GM23338 (cell line): ENCODE results near the gene PKNOX2. TPM values are rescaled to one million over a fixed set of nuclear protein-coding genes. Genes with fewer than 3 reads are reported as not detected.

ENCODE experiments used
- ATAC-seq: fragments of 200-7000 bp; cut with Tn5 transposase; 3 replicates; pipeline ENCODE4 v1.9.1; 2020
- DNase-seq: peaks from one replicate; pipeline ENCODE4 v3.0.0-alpha.2; 2015; ENCODE audit warnings: low spot score
- H2AFZ ChIP-seq: fragments of 200-600 bp; sonication (generic); 2 replicates; pipeline ENCODE4 v1.8.0; 2016; ENCODE audit warnings: antibody characterized with exemption, mild to moderate bottlenecking, moderate library complexity
- H3F3A ChIP-seq: fragments of 200-600 bp; sonication (generic); replicated peaks from 2 replicates; pipeline ENCODE4 v1.8.0; 2017; ENCODE audit warnings: antibody characterized with exemption, mixed run types, low read depth
- H3K27ac ChIP-seq: fragments of 200-600 bp; sonication (generic); 2 replicates; pipeline ENCODE4 v1.6.1; 2016; ENCODE audit warnings: low read depth
- H3K27me3 ChIP-seq: fragments of 200-600 bp; sonication (generic); 2 replicates; pipeline ENCODE4 v1.8.0; 2016; ENCODE audit warnings: mild to moderate bottlenecking, mixed run types, moderate library complexity; ENCODE audit not compliant: insufficient read depth
- H3K36me3 ChIP-seq: fragments of 200-600 bp; sonication (generic); 2 replicates; pipeline ENCODE4 v1.8.0; 2016; ENCODE audit warnings: mild to moderate bottlenecking; ENCODE audit not compliant: insufficient read depth
- H3K4me1 ChIP-seq: fragments of 200-600 bp; sonication (generic); 2 replicates; pipeline ENCODE4 v1.8.0; 2016; ENCODE audit warnings: mild to moderate bottlenecking, moderate library complexity; ENCODE audit not compliant: insufficient read depth
- H3K4me2 ChIP-seq: fragments of 200-600 bp; sonication (generic); 2 replicates; pipeline ENCODE4 v1.7.1; 2017; ENCODE audit warnings: mixed run types
- H3K4me3 ChIP-seq: fragments of 200-600 bp; sonication (generic); 2 replicates; pipeline ENCODE4 v1.6.1; 2016; ENCODE audit warnings: mixed run types
- H3K79me2 ChIP-seq: fragments of 200-600 bp; sonication (generic); replicated peaks from 2 replicates; pipeline ENCODE4 v1.8.0; 2017; ENCODE audit warnings: mild to moderate bottlenecking; ENCODE audit not compliant: insufficient read depth
- H3K9me2 ChIP-seq: fragments of 200-600 bp; sonication (generic); 2 replicates; pipeline ENCODE4 v1.8.0; 2017; ENCODE audit not compliant: insufficient read depth
- H4K20me1 ChIP-seq: fragments of 200-600 bp; sonication (generic); replicated peaks from 2 replicates; pipeline ENCODE4 v1.8.0; 2017; ENCODE audit warnings: mild to moderate bottlenecking; ENCODE audit not compliant: insufficient read depth
- H3K27ac Mint-ChIP-seq: 2 replicates; pipeline ENCODE4 v1.8.0; 2020; ENCODE audit warnings: inconsistent platforms, mild to moderate bottlenecking, moderate library complexity, mixed read lengths
- H3K27me3 Mint-ChIP-seq: 3 replicates; pipeline ENCODE4 v1.8.0; 2022; ENCODE audit warnings: low read depth, mild to moderate bottlenecking, moderate library complexity, mixed read lengths, inconsistent platforms; ENCODE audit not compliant: insufficient read depth, poor library complexity
- H3K36me3 Mint-ChIP-seq: 3 replicates; pipeline ENCODE4 v1.8.0; 2021; ENCODE audit warnings: low read depth, mild to moderate bottlenecking, inconsistent platforms, moderate library complexity, mixed read lengths
- H3K4me1 Mint-ChIP-seq: 3 replicates; pipeline ENCODE4 v1.8.0; 2020; ENCODE audit warnings: mild to moderate bottlenecking, inconsistent platforms, mixed read lengths
- H3K4me3 Mint-ChIP-seq: 3 replicates; pipeline ENCODE4 v1.8.0; 2021; ENCODE audit warnings: moderate library complexity, mild to moderate bottlenecking, inconsistent platforms, mixed read lengths
- H3K9me3 Mint-ChIP-seq: 3 replicates; pipeline ENCODE4 v1.8.0; 2020; ENCODE audit warnings: moderate library complexity, mild to moderate bottlenecking, inconsistent platforms, mixed read lengths
- CREB1 ChIP-seq: fragments of 250-450 bp; sonication (Bioruptor Pico); IDR thresholded peaks from 2 replicates; pipeline ENCODE4 v1.5.0; 2020; ENCODE audit warnings: low read depth, mild to moderate bottlenecking, moderate library complexity
- EZH2 ChIP-seq: fragments of 200-600 bp; sonication (generic); IDR thresholded peaks from one replicate; pipeline ENCODE4 v1.8.0; 2017; ENCODE audit warnings: antibody characterized with exemption, mild to moderate bottlenecking, low read depth; ENCODE audit not compliant: unreplicated experiment
- EZH2phosphoT487 ChIP-seq: fragments of 200-600 bp; sonication (generic); IDR thresholded peaks from one replicate; pipeline ENCODE4 v1.8.1; 2018; ENCODE audit warnings: antibody characterized with exemption; ENCODE audit not compliant: unreplicated experiment
- JUNB ChIP-seq: IDR thresholded peaks from one replicate; pipeline ENCODE4 v1.6.1; 2016; ENCODE audit warnings: antibody characterized with exemption; ENCODE audit not compliant: unreplicated experiment
- NANOG ChIP-seq: IDR thresholded peaks from 2 replicates; pipeline ENCODE4 v1.6.1; 2016; ENCODE audit warnings: antibody characterized with exemption, borderline replicate concordance
- POLR2AphosphoS5 ChIP-seq: IDR thresholded peaks from 2 replicates; pipeline ENCODE4 v1.6.1; 2016; ENCODE audit warnings: antibody characterized with exemption, low read depth
- STAT1 ChIP-seq: IDR thresholded peaks from one replicate; pipeline ENCODE4 v1.6.1; 2016; ENCODE audit warnings: antibody characterized with exemption; ENCODE audit not compliant: unreplicated experiment
- ZNF114 ChIP-seq: fragments of 250-450 bp; sonication (Bioruptor Pico); IDR thresholded peaks from 2 replicates; pipeline ENCODE4 v1.5.0; 2020; ENCODE audit warnings: mild to moderate bottlenecking, moderate library complexity
- ZNF331 ChIP-seq: fragments of 250-450 bp; sonication (Bioruptor Pico); IDR thresholded peaks from 2 replicates; pipeline ENCODE4 v1.5.0; 2020; ENCODE audit warnings: low read depth, mild to moderate bottlenecking, moderate library complexity
- polyA plus RNA-seq: library from polyadenylated mRNA; unstranded; fragments of >200 nt; fragmentation: Nextera tagmentation; extraction: Ambion mirVana; gene quantifications from 2 replicates; pipeline ENCODE4 v1.2.1, GENCODE V29; 2016
- total RNA-seq: library from RNA; depleted of rRNA; stranded (reverse); fragments of >200 nt; shearing (Covaris generic); gene quantifications from 2 replicates; pipeline ENCODE4 v1.2.3, GENCODE V29; 2014
- TF ChIP-seq, protein P1 (sequence below): fragments of 250-450 bp; sonication (Bioruptor Pico); IDR thresholded peaks from 2 replicates; pipeline ENCODE4 v1.5.0; 2020; ENCODE audit warnings: mild to moderate bottlenecking, moderate library complexity
- TF ChIP-seq, protein P2 (sequence below): IDR thresholded peaks from one replicate; pipeline ENCODE4 v1.6.1; 2018; ENCODE audit warnings: antibody characterized with exemption; ENCODE audit not compliant: unreplicated experiment
- TF ChIP-seq, protein P3 (sequence below), 2 experiments: fragments of 200-600 bp in 1 of 2; sonication (generic) in 1 of 2; conservative IDR thresholded peaks; 2 replicates each; pipeline versions ENCODE4 v1.5.1 to v1.6.1; 2016 to 2017; ENCODE audit warnings: antibody characterized with exemption in 2 of 2, low read depth in 2 of 2, mild to moderate bottlenecking in 2 of 2, moderate library complexity in 1 of 2
- TF ChIP-seq, protein P4 (sequence below): IDR thresholded peaks from 2 replicates; pipeline ENCODE4 v1.6.1; 2016; ENCODE audit warnings: antibody characterized with exemption

The PKNOX2 gene
- total and polyA plus RNA-seq, 2 experiments from 2014 or later = 0.42 to 0.83 TPM

DNA sequence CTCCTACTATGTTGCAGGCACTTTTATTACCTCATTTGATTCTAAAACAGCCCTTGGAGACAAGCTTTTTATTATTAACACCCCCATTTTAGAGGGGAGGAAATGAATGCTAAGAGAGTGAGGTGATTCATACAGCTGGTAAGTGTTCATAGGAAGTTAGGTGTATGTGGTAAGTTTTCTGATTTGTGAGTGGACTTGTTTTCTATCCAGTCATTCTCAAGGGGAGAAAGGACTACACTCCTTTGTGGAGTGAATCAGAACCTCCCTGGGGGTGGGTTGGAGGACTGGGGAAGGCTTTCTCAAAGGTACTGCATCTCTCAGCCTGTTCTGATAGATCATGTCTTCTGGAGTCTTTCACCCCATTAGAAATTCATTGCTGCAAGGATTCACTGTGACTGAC is 23.5 kb downstream of the PKNOX2 start:
- no peaks in the 10 kb centered on the region for H4K20me1 ChIP-seq
- peaks cover 30% of the 10 kb centered on the region for H3K4me1 Mint-ChIP-seq

More for the DNA sequence above, 23.5 kb downstream of the PKNOX2 start:
- Histone ChIP-seq H3K4me1 (peaks cover 6% of the 10 kb centered on the region; the same call in 1 of the 2 replicates), H3K36me3 (no peaks in the 10 kb centered on the region), H3K9me2 (no peaks in the 10 kb centered on the region), H3K4me3 (no peak overlapping the region), H3F3A (no peaks in the 10 kb centered on the region), H3K27ac (no peak overlapping the region), H2AFZ (no peak overlapping the region), H3K27me3 (no peaks in the 10 kb centered on the region), H3K4me2 (no peak overlapping the region), H3K79me2 (no peaks in the 10 kb centered on the region)
- peaks cover 6% of the 10 kb centered on the region for H3K27me3 Mint-ChIP-seq
- H3K9me3 Mint-ChIP-seq = no peaks in the 10 kb centered on the region
- TF ChIP-seq STAT1 (no peak), NANOG (no peak), EZH2phosphoT487 (no peak), POLR2AphosphoS5 (no peak), ZNF331 (CRISPR knock-in tag) (no peak), ZNF114 (CRISPR knock-in tag) (no peak), JUNB (no peak), CREB1 (CRISPR knock-in tag) (no peak), EZH2 (no peak)
- TF ChIP-seq, protein P1, sequence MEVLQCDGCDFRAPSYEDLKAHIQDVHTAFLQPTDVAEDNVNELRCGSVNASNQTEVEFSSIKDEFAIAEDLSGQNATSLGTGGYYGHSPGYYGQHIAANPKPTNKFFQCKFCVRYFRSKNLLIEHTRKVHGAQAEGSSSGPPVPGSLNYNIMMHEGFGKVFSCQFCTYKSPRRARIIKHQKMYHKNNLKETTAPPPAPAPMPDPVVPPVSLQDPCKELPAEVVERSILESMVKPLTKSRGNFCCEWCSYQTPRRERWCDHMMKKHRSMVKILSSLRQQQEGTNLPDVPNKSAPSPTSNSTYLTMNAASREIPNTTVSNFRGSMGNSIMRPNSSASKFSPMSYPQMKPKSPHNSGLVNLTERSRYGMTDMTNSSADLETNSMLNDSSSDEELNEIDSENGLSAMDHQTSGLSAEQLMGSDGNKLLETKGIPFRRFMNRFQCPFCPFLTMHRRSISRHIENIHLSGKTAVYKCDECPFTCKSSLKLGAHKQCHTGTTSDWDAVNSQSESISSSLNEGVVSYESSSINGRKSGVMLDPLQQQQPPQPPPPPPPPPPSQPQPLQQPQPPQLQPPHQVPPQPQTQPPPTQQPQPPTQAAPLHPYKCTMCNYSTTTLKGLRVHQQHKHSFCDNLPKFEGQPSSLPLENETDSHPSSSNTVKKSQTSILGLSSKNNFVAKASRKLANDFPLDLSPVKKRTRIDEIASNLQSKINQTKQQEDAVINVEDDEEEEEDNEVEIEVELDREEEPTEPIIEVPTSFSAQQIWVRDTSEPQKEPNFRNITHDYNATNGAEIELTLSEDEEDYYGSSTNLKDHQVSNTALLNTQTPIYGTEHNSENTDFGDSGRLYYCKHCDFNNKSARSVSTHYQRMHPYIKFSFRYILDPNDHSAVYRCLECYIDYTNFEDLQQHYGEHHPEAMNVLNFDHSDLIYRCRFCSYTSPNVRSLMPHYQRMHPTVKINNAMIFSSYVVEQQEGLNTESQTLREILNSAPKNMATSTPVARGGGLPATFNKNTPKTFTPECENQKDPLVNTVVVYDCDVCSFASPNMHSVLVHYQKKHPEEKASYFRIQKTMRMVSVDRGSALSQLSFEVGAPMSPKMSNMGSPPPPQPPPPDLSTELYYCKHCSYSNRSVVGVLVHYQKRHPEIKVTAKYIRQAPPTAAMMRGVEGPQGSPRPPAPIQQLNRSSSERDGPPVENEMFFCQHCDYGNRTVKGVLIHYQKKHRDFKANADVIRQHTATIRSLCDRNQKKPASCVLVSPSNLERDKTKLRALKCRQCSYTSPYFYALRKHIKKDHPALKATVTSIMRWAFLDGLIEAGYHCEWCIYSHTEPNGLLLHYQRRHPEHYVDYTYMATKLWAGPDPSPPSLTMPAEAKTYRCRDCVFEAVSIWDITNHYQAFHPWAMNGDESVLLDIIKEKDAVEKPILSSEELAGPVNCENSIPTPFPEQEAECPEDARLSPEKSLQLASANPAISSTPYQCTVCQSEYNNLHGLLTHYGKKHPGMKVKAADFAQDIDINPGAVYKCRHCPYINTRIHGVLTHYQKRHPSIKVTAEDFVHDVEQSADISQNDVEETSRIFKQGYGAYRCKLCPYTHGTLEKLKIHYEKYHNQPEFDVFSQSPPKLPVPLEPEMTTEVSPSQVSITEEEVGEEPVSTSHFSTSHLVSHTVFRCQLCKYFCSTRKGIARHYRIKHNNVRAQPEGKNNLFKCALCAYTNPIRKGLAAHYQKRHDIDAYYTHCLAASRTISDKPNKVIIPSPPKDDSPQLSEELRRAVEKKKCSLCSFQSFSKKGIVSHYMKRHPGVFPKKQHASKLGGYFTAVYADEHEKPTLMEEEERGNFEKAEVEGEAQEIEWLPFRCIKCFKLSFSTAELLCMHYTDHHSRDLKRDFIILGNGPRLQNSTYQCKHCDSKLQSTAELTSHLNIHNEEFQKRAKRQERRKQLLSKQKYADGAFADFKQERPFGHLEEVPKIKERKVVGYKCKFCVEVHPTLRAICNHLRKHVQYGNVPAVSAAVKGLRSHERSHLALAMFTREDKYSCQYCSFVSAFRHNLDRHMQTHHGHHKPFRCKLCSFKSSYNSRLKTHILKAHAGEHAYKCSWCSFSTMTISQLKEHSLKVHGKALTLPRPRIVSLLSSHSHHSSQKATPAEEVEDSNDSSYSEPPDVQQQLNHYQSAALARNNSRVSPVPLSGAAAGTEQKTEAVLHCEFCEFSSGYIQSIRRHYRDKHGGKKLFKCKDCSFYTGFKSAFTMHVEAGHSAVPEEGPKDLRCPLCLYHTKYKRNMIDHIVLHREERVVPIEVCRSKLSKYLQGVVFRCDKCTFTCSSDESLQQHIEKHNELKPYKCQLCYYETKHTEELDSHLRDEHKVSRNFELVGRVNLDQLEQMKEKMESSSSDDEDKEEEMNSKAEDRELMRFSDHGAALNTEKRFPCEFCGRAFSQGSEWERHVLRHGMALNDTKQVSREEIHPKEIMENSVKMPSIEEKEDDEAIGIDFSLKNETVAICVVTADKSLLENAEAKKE (CRISPR knock-in tag) = no peak
- TF ChIP-seq, protein P2, sequence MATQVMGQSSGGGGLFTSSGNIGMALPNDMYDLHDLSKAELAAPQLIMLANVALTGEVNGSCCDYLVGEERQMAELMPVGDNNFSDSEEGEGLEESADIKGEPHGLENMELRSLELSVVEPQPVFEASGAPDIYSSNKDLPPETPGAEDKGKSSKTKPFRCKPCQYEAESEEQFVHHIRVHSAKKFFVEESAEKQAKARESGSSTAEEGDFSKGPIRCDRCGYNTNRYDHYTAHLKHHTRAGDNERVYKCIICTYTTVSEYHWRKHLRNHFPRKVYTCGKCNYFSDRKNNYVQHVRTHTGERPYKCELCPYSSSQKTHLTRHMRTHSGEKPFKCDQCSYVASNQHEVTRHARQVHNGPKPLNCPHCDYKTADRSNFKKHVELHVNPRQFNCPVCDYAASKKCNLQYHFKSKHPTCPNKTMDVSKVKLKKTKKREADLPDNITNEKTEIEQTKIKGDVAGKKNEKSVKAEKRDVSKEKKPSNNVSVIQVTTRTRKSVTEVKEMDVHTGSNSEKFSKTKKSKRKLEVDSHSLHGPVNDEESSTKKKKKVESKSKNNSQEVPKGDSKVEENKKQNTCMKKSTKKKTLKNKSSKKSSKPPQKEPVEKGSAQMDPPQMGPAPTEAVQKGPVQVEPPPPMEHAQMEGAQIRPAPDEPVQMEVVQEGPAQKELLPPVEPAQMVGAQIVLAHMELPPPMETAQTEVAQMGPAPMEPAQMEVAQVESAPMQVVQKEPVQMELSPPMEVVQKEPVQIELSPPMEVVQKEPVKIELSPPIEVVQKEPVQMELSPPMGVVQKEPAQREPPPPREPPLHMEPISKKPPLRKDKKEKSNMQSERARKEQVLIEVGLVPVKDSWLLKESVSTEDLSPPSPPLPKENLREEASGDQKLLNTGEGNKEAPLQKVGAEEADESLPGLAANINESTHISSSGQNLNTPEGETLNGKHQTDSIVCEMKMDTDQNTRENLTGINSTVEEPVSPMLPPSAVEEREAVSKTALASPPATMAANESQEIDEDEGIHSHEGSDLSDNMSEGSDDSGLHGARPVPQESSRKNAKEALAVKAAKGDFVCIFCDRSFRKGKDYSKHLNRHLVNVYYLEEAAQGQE = no peak
- TF ChIP-seq, protein P3, sequence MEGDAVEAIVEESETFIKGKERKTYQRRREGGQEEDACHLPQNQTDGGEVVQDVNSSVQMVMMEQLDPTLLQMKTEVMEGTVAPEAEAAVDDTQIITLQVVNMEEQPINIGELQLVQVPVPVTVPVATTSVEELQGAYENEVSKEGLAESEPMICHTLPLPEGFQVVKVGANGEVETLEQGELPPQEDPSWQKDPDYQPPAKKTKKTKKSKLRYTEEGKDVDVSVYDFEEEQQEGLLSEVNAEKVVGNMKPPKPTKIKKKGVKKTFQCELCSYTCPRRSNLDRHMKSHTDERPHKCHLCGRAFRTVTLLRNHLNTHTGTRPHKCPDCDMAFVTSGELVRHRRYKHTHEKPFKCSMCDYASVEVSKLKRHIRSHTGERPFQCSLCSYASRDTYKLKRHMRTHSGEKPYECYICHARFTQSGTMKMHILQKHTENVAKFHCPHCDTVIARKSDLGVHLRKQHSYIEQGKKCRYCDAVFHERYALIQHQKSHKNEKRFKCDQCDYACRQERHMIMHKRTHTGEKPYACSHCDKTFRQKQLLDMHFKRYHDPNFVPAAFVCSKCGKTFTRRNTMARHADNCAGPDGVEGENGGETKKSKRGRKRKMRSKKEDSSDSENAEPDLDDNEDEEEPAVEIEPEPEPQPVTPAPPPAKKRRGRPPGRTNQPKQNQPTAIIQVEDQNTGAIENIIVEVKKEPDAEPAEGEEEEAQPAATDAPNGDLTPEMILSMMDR (conservative IDR thresholded peaks at IDR 0.05; ENCODE audit: low read depth in 2 of 2) = no peak
- TF ChIP-seq, protein P4, sequence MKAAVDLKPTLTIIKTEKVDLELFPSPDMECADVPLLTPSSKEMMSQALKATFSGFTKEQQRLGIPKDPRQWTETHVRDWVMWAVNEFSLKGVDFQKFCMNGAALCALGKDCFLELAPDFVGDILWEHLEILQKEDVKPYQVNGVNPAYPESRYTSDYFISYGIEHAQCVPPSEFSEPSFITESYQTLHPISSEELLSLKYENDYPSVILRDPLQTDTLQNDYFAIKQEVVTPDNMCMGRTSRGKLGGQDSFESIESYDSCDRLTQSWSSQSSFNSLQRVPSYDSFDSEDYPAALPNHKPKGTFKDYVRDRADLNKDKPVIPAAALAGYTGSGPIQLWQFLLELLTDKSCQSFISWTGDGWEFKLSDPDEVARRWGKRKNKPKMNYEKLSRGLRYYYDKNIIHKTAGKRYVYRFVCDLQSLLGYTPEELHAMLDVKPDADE = no peak
- ATAC-seq (no peak), DNase-seq (no peak)
- no peak overlapping the region for H3K4me3 Mint-ChIP-seq
- H3K36me3 Mint-ChIP-seq = no peaks in the 10 kb centered on the region
- H3K27ac Mint-ChIP-seq = no peak overlapping the region
